GM12875 (cell line): ENCODE measurements around the gene KIF4A.
A peak's percentile ranks its signal among the peaks of the same experiment; 100 is the strongest.

ENCODE experiments used
- H3K4me3 ChIP-seq: one replicate; pipeline ENCODE4 v1.5.1; 2011; ENCODE audit warnings: low read depth, low read length, control low read depth
- CTCF ChIP-seq: IDR thresholded peaks from 2 replicates; pipeline ENCODE4 v1.5.1; 2011; ENCODE audit warnings: low read depth, mild to moderate bottlenecking, control low read depth, inconsistent platforms, low read length, moderate library complexity, borderline replicate concordance; ENCODE audit not compliant: insufficient read depth

KIF4A gene

GRCh38 chrX:70434352-70434866 is 144.5 kb downstream of the KIF4A start:
- TF ChIP-seq CTCF = no peak
- H3K4me3 ChIP-seq = peak overlapping the region; percentile 71

- peak overlapping the region; percentile 71 for H3K4me3 ChIP-seq
- TF ChIP-seq CTCF = no peak
Observed at GRCh38 chrX:70434914-70435586, 145.1 kb downstream of the KIF4A start.

GRCh38 chrX:70436343-70436742 is 146.4 kb downstream of the KIF4A start:
- TF ChIP-seq CTCF = peak; percentile 29
- H3K4me3 ChIP-seq = no peak overlapping the region

- no peak overlapping the region for H3K4me3 ChIP-seq
- TF ChIP-seq CTCF = no peak
Observed at GRCh38 chrX:70437011-70437410, 147.1 kb downstream of the KIF4A start.

- no peak for TF ChIP-seq CTCF
- H3K4me3 ChIP-seq = no peak overlapping the region
Observed at GRCh38 chrX:70437921-70438665, 148.2 kb downstream of the KIF4A start.

GRCh38 chrX:70439016-70439415 is 149.1 kb downstream of the KIF4A start:
- no peak for TF ChIP-seq CTCF
- H3K4me3 ChIP-seq = no peak overlapping the region

- no peak for TF ChIP-seq CTCF
- H3K4me3 ChIP-seq = no peak overlapping the region
Observed at GRCh38 chrX:70442224-70442623, 152.3 kb downstream of the KIF4A start.
